Fibroblast of lung (primary cell): ENCODE results near the gene FNDC3B. TPM values are rescaled to one million over a fixed set of nuclear protein-coding genes. Genes with fewer than 3 reads are reported as not detected.

Experiments used
- DNase-seq, 2 donors: peaks; one replicate each; pipeline versions ENCODE4 v3.0.0 to v3.0.0-alpha.2; 2010; ENCODE audit warnings: low read depth in 2 of 2
- H2AFZ ChIP-seq: 2 replicates; pipeline ENCODE4 v1.5.1; 2012; ENCODE audit warnings: low read length, control low read depth, inconsistent platforms
- H3K27ac ChIP-seq: 2 replicates; pipeline ENCODE4 v1.5.1; 2011; ENCODE audit warnings: low read length, control low read depth; ENCODE audit not compliant: insufficient read depth
- H3K27me3 ChIP-seq: 2 replicates; pipeline ENCODE4 v1.5.1; 2011; ENCODE audit warnings: mild to moderate bottlenecking, low read length; ENCODE audit not compliant: control insufficient read depth, insufficient read depth
- H3K36me3 ChIP-seq: 2 replicates; pipeline ENCODE4 v1.5.1; 2011; ENCODE audit warnings: low read length; ENCODE audit not compliant: control insufficient read depth, insufficient read depth
- H3K4me1 ChIP-seq: 2 replicates; pipeline ENCODE4 v1.5.1; 2011; ENCODE audit warnings: low read length; ENCODE audit not compliant: control insufficient read depth, insufficient read depth; ENCODE audit errors: extremely low read depth
- H3K4me2 ChIP-seq: 2 replicates; pipeline ENCODE4 v1.5.1; 2011; ENCODE audit warnings: low read length, control low read depth; ENCODE audit not compliant: insufficient read depth; ENCODE audit errors: extremely low read depth
- H3K4me3 ChIP-seq, 4 experiments: fragments of 200-600 bp in 1 of 4; sonication (generic) in 1 of 4; replicated peaks in 1 of 4; 2 replicates each; pipeline ENCODE4 v1.5.1; 2011 to 2016; ENCODE audit warnings: low read length in 4 of 4, low read depth in 3 of 4, mild to moderate bottlenecking in 3 of 4, control low read depth in 2 of 4, inconsistent platforms in 1 of 4, mixed read lengths in 1 of 4; ENCODE audit not compliant: insufficient read depth in 1 of 4; ENCODE audit errors: control extremely low read depth in 1 of 4
- H3K79me2 ChIP-seq: 2 replicates; pipeline ENCODE4 v1.5.1; 2012; ENCODE audit warnings: mild to moderate bottlenecking, low read length, inconsistent platforms; ENCODE audit not compliant: control insufficient read depth, insufficient read depth
- H3K9ac ChIP-seq: 2 replicates; pipeline ENCODE4 v1.5.1; 2011; ENCODE audit warnings: mild to moderate bottlenecking, low read length, control low read depth; ENCODE audit not compliant: insufficient read depth
- H3K9me3 ChIP-seq: 2 replicates; pipeline ENCODE4 v1.5.1; 2012; ENCODE audit warnings: low read depth, low read length; ENCODE audit not compliant: control insufficient read depth, insufficient read depth
- H4K20me1 ChIP-seq: 2 replicates; pipeline ENCODE4 v1.5.1; 2011; ENCODE audit warnings: low read length; ENCODE audit not compliant: control insufficient read depth, insufficient read depth; ENCODE audit errors: extremely low read depth
- CTCF ChIP-seq, 2 donors: IDR thresholded peaks in 1 of 2; conservative IDR thresholded peaks in 1 of 2; 1 replicate in 1 of 2; 2 replicates in 1 of 2; pipeline ENCODE4 v1.5.1; 2011 to 2012; ENCODE audit warnings: low read length in 2 of 2, control low read depth in 1 of 2, inconsistent platforms in 1 of 2, low read depth in 1 of 2, mild to moderate bottlenecking in 1 of 2
- EZH2 ChIP-seq: IDR thresholded peaks from 2 replicates; pipeline ENCODE4 v1.5.1; 2012; ENCODE audit warnings: low read length, control low read depth, mild to moderate bottlenecking; ENCODE audit errors: missing control alignments
- polyA plus RNA-seq, 2 donors: library from polyadenylated mRNA; depleted of rRNA in 1 of 2; stranded (reverse) in 1 of 2; unstranded in 1 of 2; fragments of >200 nt; gene quantifications; 2 replicates each; pipeline ENCODE4 v1.2.1, GENCODE V29; 2011 to 2012; ENCODE audit warnings: missing spikeins in 1 of 2
- total RNA-seq: library from RNA; depleted of rRNA; stranded (reverse); fragments of >200 nt; gene quantifications from 2 replicates; pipeline ENCODE4 v1.2.1, GENCODE V29; 2014

Gene FNDC3B
- total and polyA plus RNA-seq, 2 donors (not counting 1 experiment from before 2014, with no cell fraction given): 26.1 to 76.8 TPM

DNA sequence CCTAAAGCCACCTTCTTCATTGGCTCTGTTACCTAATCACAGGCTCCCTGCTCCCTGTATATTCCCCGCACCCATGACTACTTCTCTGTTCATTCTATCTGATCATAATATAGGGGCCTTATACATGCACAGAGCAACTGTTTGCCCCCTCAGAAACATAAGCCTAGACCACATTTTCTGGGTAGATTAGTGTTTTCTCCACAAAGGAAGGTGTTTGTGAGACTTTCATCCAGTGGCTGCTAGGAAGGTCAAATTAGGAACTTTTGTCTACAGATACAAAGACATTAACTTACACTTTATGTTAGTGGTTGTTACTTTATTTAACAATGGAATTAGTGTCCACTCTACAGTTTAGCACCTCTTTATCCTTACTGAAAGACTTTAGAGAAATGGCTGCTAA, 234.0 kb downstream of the FNDC3B start:
- no peak overlapping the region for H3K27ac ChIP-seq
- H3K4me2 ChIP-seq: no peak overlapping the region
- no peaks in the 10 kb centered on the region for H3K4me1 ChIP-seq
- no peak overlapping the region for H2AFZ ChIP-seq
- no peaks in the 10 kb centered on the region for H4K20me1 ChIP-seq
- no peak overlapping the region for H3K9ac ChIP-seq
- TF ChIP-seq EZH2 (no peak), CTCF (conservative IDR thresholded peaks at IDR 0.05 in 1 of 2, IDR thresholded peaks at IDR 0.05 in 1 of 2; ENCODE audit: low read depth in 1 of 2, low read length in 2 of 2) (no peak)
- no peaks in the 10 kb centered on the region for H3K9me3 ChIP-seq
- H3K4me3 ChIP-seq: no peak overlapping the region
- H3K27me3 ChIP-seq: no peaks in the 10 kb centered on the region
- no peaks in the 10 kb centered on the region for H3K36me3 ChIP-seq
- H3K79me2 ChIP-seq: no peaks in the 10 kb centered on the region
- DNase-seq: no peak

DNA sequence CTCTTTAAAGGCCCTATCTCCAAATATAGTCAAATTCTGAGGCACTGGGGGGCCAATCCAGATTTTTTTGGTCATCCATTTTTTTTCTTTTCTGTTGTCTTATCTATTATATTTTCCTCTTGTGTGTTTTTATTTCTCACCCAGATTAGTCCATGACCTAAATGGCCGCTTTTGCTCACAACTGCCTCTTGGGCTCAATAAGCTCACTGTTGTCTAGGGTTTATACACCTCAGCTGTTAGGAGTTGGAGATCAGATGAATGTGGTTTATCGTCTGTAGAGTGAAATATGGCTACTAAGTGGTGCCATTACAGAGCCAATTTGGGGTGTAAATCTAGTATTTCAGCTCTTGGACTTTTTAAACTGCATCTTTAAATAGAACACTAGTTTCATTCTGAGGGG, 235.5 kb downstream of the FNDC3B start:
- Histone ChIP-seq H3K4me3 (no peak overlapping the region), H3K79me2 (peaks cover 2% of the 10 kb centered on the region), H3K9ac (no peak overlapping the region), H3K27me3 (no peaks in the 10 kb centered on the region), H3K4me1 (peaks cover 4% of the 10 kb centered on the region), H3K27ac (no peak overlapping the region), H3K36me3 (no peaks in the 10 kb centered on the region), H3K4me2 (no peak overlapping the region), H3K9me3 (no peaks in the 10 kb centered on the region), H2AFZ (no peak overlapping the region), H4K20me1 (no peaks in the 10 kb centered on the region)
- DNase-seq: no peak
- TF ChIP-seq EZH2 (no peak), CTCF (conservative IDR thresholded peaks at IDR 0.05 in 1 of 2, IDR thresholded peaks at IDR 0.05 in 1 of 2; ENCODE audit: low read depth in 1 of 2, low read length in 2 of 2) (no peak)

DNA sequence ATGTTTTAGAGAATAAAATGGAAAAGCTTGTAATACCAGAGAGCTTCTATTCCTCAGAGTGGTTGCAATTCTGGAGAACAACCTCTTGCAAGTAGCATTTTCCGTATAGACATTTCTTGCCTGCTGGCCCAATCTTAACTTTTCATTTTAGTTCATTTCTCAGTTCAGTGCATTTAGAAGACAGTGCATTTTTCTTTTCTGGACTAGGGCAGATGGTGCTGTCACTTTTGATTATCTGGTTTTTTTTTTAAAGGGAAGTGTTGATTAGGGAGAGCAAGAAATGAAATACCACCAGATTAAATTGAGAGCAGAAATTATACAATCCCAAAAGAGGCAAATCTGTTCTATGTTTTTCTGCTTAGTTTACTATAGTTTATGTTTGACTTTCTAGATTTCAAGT, 236.2 kb downstream of the FNDC3B start:
- Histone ChIP-seq H3K4me1 (peaks cover 5% of the 10 kb centered on the region), H2AFZ (no peak overlapping the region), H3K27ac (no peak overlapping the region), H3K36me3 (no peaks in the 10 kb centered on the region), H4K20me1 (no peaks in the 10 kb centered on the region), H3K9ac (no peak overlapping the region), H3K4me3 (no peak overlapping the region), H3K27me3 (no peaks in the 10 kb centered on the region), H3K9me3 (no peaks in the 10 kb centered on the region), H3K4me2 (no peak overlapping the region), H3K79me2 (peaks cover 3% of the 10 kb centered on the region)
- DNase-seq: no peak
- TF ChIP-seq EZH2 (no peak), CTCF (conservative IDR thresholded peaks at IDR 0.05 in 1 of 2, IDR thresholded peaks at IDR 0.05 in 1 of 2; ENCODE audit: low read depth in 1 of 2, low read length in 2 of 2) (no peak)
